HG03175 (cell line): ENCODE results near the gene FXR1.
"Not testable (repeated sequence)": the region's sequence is repeated elsewhere in the genome, so short reads cannot be mapped to it uniquely, and the experiment has no call there.

Experiments used
- ATAC-seq: cut with Tn5 transposase; IDR thresholded peaks from one replicate; pipeline ENCODE4 v1.9.1; 2021; ENCODE audit warnings: mild to moderate bottlenecking, moderate library complexity; ENCODE audit not compliant: unreplicated experiment

FXR1 gene

GRCh38 chr3:180912304-180913296, at the start of gene FXR1:
FXR1 (plus strand) TSS chr3:180912670; CDS start chr3:180912686, 16 bp downstream.
- peak; percentile 99 for ATAC-seq

GRCh38 chr3:180870008-180870699, 42.3 kb upstream of the FXR1 start:
- no peak for ATAC-seq

- no peak for ATAC-seq
Observed at GRCh38 chr3:180871901-180872300, 40.6 kb upstream of the FXR1 start.

- not testable (repeated sequence) for ATAC-seq
Observed at GRCh38 chr3:180872430-180872829, 40.0 kb upstream of the FXR1 start.

- no peak for ATAC-seq
Observed at GRCh38 chr3:180875124-180875698, 37.3 kb upstream of the FXR1 start.

GRCh38 chr3:180881065-180881801, 31.2 kb upstream of the FXR1 start:
- ATAC-seq, result no peak

GRCh38 chr3:180882115-180882514, 30.4 kb upstream of the FXR1 start:
- no peak for ATAC-seq

DNA sequence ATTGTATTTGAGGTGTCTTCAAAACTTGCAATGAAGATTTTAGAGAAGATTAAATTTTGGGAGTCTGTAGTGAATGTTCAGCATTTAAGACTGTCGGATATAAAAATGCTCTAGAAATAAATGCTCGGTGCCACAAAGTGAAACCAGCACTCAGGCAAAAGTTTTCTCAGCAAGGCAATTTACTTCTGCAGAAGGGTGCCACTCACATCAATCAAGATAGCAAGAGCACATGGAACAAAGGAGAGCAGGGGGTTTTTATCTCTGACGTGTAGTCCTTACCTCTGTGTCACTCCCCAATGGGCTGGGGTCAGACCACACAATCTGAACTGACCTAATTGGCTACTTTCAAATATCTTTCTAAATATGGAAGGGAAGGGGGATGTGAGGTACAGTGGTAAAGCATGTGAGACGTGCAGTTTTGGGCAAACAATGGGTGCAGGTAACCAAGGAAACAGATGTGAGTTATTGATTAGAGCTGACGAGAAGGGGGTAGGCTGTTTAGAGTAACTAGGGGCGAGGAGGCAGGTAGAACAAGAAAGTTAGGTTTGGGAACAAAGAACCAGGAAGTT, 23.4 kb upstream of the FXR1 start:
- no peak for ATAC-seq

GRCh38 chr3:180898572-180898971, 13.9 kb upstream of the FXR1 start:
- no peak for ATAC-seq

GRCh38 chr3:180909369-180910127, 2.9 kb upstream of the FXR1 start:
- ATAC-seq, result no peak

DNA sequence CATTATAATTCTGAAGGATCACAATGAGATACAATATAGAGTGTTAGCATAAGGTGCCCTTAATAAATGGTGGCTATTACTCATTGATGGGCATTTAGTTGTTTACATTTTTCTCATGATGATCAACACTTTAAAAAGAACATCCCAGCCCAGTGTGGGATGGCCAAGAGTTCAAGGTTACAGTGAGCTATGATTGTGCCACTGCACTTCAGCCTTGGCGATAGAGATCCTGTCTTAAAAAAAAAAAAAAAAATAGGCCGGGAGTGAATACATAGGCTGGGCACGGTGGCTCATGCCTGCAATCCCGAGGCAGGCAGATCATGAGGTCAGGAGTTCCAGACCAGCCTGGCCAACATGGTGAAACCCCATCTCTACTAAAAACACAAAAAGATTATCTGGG, 1.6 kb upstream of the FXR1 start:
- no peak for ATAC-seq

- ATAC-seq, result peak; percentile 6
Observed at GRCh38 chr3:180911876-180912303, 580 bp upstream of the FXR1 start.

- no peak for ATAC-seq
Observed at GRCh38 chr3:180913581-180914404, 1.3 kb downstream of the FXR1 start.

GRCh38 chr3:180918542-180918941, 6.1 kb downstream of the FXR1 start:
- ATAC-seq, result no peak

DNA sequence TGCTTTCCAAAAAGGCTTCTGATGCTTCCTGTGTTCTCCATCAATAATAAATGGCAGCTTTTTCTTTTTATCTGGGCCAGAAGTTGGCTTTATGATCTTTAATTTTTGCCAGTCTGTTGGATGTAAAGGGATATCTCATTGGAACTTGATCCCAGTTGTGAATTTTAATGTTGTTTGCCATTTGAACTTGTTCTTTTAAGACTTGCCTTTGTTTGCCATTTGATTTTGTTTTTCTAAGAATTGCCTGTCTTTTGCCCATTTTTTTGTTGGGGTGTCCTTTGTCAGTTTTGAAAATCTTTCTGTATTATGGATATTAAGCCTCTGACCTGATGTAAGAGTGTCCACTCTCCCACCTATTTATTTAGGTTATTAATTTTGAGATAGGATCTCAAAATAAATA, 9.8 kb downstream of the FXR1 start:
- ATAC-seq, result no peak

DNA sequence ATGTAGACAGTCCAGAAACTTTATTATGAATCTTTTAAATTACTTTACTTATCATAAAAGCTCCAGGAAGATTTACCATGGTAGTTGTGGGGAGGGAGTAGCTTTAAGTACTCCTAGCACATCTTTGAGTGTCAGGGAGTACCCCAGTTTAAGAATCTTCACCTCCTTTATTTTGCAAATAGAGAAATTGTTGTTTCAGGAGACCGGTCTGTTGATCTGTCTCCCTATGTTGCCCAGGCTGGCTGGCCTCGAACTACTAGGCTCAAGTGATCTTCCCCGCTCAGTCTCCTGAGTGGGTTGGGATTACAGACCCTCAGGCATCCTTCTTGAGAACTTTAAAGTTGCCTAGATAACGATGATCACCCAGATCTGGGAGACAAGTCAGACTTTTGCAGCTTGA, 11.1 kb downstream of the FXR1 start:
- ATAC-seq, result no peak

- ATAC-seq, result no peak
Observed at GRCh38 chr3:180926526-180926925, 14.1 kb downstream of the FXR1 start.

- ATAC-seq, result no peak
Observed at GRCh38 chr3:180929376-180929775, 16.9 kb downstream of the FXR1 start.

DNA sequence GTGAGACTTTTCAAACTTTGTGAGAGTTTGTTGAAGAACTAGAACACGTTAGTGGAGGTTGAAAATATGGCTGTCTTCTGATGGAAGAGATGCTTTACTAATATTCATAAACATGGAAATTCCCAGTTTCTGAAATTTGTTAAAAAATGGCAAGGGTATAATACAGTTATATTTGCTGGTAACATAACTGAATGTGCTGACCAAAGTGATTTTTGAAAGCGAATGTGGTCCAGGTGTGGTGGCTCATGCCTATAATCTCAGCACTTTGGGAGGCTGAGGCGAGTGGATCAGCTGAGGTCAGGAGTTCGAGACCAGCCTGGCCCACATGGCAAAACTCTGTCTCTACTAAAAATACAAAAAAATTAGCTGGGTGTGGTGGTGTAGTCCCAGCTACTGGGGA, 18.1 kb downstream of the FXR1 start:
- ATAC-seq, result no peak
